Measurements from ENCODE around the gene PGP. TPM values are rescaled to one million over a fixed set of nuclear protein-coding genes. Genes with fewer than 3 reads are reported as not detected.

Gene PGP
- total RNA-seq, 2 donors from 2014 or later = 9.1 to 19.5 TPM

DNA sequence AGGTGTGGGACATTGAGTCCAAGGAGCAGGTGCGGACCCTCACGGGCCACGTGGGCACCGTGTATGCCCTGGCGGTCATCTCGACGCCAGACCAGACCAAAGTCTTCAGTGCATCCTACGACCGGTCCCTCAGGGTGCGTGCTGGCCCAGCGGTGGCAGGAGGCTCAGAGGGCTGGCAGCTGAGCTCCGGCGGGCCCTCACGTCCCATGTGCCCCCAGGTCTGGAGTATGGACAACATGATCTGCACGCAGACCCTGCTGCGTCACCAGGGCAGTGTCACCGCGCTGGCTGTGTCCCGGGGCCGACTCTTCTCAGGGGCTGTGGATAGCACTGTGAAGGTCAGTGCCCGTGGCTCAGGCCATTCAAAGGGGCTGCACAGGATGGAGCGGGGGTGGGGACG lies 38.6 kb downstream of the PGP start:
- Histone ChIP-seq H3K36me3 (peaks cover 39% of the 10 kb centered on the region), H3K4me1 (ENCODE audit: control insufficient read depth in 1 of 2, low read depth in 2 of 2) (no peaks in the 10 kb centered on the region)
- no peak for ATAC-seq (ENCODE audit: insufficient number of reproducible peaks, low FRiP score, low read depth)

DNA sequence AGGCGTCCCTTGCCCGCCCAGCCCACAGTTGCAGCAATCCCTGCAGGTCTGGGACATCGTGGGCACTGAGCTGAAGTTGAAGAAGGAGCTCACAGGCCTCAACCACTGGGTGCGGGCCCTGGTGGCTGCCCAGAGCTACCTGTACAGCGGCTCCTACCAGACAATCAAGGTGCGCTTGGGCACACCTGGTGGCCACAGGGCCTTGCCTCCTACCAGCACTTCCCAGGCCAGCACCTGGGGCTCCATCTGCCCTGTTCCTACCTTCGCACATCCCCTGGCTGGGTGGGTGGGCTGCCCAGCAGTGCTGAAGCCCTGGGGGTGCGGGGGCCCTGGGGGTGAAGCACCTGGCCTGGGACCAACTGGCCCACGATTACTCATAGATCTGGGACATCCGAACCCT lies 39.2 kb downstream of the PGP start:
- no peak for DNase-seq (ENCODE audit: low spot score)
- Histone ChIP-seq H3K4me3 (no peak overlapping the region), H3K27ac (no peak overlapping the region), H3K36me3 (peaks cover 39% of the 10 kb centered on the region), H3K9me3 (no peaks in the 10 kb centered on the region), H3K4me1 (ENCODE audit: control insufficient read depth in 1 of 2, low read depth in 2 of 2) (no peaks in the 10 kb centered on the region), H3K27me3 (replicated peaks; ENCODE audit: insufficient read depth) (no peaks in the 10 kb centered on the region)
- no peak for ATAC-seq (ENCODE audit: insufficient number of reproducible peaks, low FRiP score, low read depth)
- TF ChIP-seq, protein P1, sequence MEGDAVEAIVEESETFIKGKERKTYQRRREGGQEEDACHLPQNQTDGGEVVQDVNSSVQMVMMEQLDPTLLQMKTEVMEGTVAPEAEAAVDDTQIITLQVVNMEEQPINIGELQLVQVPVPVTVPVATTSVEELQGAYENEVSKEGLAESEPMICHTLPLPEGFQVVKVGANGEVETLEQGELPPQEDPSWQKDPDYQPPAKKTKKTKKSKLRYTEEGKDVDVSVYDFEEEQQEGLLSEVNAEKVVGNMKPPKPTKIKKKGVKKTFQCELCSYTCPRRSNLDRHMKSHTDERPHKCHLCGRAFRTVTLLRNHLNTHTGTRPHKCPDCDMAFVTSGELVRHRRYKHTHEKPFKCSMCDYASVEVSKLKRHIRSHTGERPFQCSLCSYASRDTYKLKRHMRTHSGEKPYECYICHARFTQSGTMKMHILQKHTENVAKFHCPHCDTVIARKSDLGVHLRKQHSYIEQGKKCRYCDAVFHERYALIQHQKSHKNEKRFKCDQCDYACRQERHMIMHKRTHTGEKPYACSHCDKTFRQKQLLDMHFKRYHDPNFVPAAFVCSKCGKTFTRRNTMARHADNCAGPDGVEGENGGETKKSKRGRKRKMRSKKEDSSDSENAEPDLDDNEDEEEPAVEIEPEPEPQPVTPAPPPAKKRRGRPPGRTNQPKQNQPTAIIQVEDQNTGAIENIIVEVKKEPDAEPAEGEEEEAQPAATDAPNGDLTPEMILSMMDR (IDR thresholded peaks at IDR 0.05) = no peak

More for the DNA sequence above, 38.6 kb downstream of the PGP start:
- DNase-seq (ENCODE audit: low spot score) = no peak
- no peak overlapping the region for H3K4me3 ChIP-seq
- TF ChIP-seq, protein P1 (IDR thresholded peaks at IDR 0.05) = no peak
- H3K27me3 ChIP-seq (replicated peaks; ENCODE audit: insufficient read depth) = no peaks in the 10 kb centered on the region
- no peak overlapping the region for H3K27ac ChIP-seq
- no peaks in the 10 kb centered on the region for H3K9me3 ChIP-seq

DNA sequence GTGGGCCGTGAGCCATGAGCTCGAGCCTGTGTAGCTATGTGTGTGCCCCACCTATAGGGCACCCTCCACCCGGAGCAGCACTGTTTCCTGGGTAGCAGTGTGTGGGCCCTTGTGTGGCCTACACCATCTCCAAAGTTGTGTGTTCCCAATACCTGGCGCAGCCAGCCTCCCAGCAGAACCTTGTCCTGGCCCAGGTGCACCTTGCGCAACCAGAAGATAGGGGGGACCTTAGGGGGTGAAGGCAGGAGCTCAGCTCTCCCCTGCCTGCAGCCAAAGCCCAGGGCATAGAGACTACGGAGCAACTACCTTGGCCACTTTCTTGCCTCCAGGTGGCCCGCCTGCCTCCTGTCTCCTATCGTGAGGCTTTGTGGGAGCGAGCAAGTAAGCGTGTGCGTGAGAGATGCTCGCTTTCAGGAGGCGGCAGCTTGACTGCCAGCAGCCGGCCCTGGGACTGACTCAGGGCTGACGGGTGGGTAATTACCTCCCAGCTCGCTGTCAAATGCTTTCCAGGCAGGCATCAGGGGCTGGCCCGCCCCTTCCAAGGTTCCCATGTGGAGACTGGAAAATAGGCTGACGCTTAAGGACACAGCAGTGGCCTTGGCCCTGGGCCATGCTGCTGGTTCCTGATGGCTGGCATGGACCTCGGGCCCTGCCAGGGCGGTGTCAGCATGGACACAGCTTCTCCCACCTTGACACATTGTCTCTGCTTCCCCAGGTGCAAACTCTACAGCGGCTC lies 40.1 kb downstream of the PGP start:
- Histone ChIP-seq H3K36me3 (peaks cover 39% of the 10 kb centered on the region), H3K4me3 (no peak overlapping the region), H3K9me3 (no peaks in the 10 kb centered on the region), H3K27ac (no peak overlapping the region), H3K27me3 (replicated peaks; ENCODE audit: insufficient read depth) (no peaks in the 10 kb centered on the region), H3K4me1 (ENCODE audit: control insufficient read depth in 1 of 2, low read depth in 2 of 2) (no peaks in the 10 kb centered on the region)
- DNase-seq (ENCODE audit: low spot score) (no peak), ATAC-seq (ENCODE audit: insufficient number of reproducible peaks, low FRiP score, low read depth) (no peak)
- TF ChIP-seq, protein P1 (IDR thresholded peaks at IDR 0.05) = no peak

DNA sequence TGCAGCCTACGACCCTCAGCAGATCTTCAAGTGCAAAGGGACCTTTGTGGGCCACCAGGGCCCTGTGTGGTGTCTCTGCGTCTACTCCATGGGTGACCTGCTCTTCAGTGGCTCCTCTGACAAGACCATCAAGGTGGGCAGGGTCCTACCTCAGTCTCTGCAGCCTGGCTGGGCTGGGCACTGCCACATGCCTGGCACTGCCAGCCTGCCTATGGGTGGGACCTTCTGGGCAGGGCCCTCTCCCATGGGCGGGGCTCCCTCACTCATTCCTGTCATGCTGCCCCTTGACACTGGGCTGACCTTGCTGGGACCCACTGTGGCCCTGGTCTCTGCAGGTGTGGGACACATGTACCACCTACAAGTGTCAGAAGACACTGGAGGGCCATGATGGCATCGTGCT lies 40.7 kb downstream of the PGP start:
- H3K36me3 ChIP-seq = peaks cover 42% of the 10 kb centered on the region
- no peak for DNase-seq (ENCODE audit: low spot score)
- no peak overlapping the region for H3K4me3 ChIP-seq
- TF ChIP-seq, protein P1 (IDR thresholded peaks at IDR 0.05) = no peak
- no peak for ATAC-seq (ENCODE audit: insufficient number of reproducible peaks, low FRiP score, low read depth)
- no peaks in the 10 kb centered on the region for H3K4me1 ChIP-seq (ENCODE audit: control insufficient read depth in 1 of 2, low read depth in 2 of 2)
- H3K27ac ChIP-seq = no peak overlapping the region
- H3K9me3 ChIP-seq = no peaks in the 10 kb centered on the region
- H3K27me3 ChIP-seq (replicated peaks; ENCODE audit: insufficient read depth) = no peaks in the 10 kb centered on the region

DNA sequence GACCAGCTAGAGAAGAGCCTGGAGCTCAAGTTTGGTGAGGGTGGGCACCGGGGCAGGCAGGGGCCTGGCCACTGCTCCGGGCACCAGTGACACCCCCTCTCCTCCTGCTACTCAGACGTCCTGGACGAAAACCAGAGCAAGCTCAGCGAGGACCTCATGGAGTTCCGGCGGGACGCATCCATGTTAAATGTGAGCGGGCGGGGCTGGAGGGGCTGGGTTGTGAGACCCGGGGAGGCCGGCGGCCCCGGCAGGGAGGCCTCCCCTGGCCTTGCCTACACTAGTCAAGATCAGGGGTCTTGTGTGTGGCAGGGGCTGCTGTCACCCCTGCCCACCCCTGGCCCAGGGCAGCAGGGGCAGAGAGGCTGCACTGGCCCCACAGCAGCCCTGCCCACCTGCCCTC lies 41.3 kb downstream of the PGP start:
- H3K36me3 ChIP-seq = peaks cover 43% of the 10 kb centered on the region
- no peak for ATAC-seq (ENCODE audit: insufficient number of reproducible peaks, low FRiP score, low read depth)

More for the DNA sequence above, 41.3 kb downstream of the PGP start:
- H3K27me3 ChIP-seq (replicated peaks; ENCODE audit: insufficient read depth) = no peaks in the 10 kb centered on the region
- no peaks in the 10 kb centered on the region for H3K4me1 ChIP-seq (ENCODE audit: control insufficient read depth in 1 of 2, low read depth in 2 of 2)
- no peak for DNase-seq (ENCODE audit: low spot score)
- no peaks in the 10 kb centered on the region for H3K9me3 ChIP-seq
- TF ChIP-seq, protein P1 (IDR thresholded peaks at IDR 0.05) = no peak
- H3K27ac ChIP-seq = no peak overlapping the region
- H3K4me3 ChIP-seq = no peak overlapping the region
